Astrocyte (in vitro differentiated cells and primary cell): Measurements from ENCODE around the gene CBR4.

Source experiments
- CTCF ChIP-seq: IDR thresholded peaks from 2 replicates; pipeline ENCODE4 v1.5.1; 2011; ENCODE audit warnings: low read depth, mild to moderate bottlenecking, inconsistent platforms, low read length, moderate library complexity; ENCODE audit not compliant: insufficient read depth
- EZH2 ChIP-seq: IDR thresholded peaks from 2 replicates; pipeline ENCODE4 v1.6.1; 2012; ENCODE audit warnings: mild to moderate bottlenecking, low read length, inconsistent platforms; ENCODE audit not compliant: insufficient read depth

- TF ChIP-seq CTCF, result no peak
- TF ChIP-seq EZH2, result no peak
Measured at GRCh38 chr4:169058312-169058711, 48.3 kb upstream of the CBR4 start.
